HG02798 (cell line): Measurements from ENCODE around the gene ERGIC2.

ENCODE experiments used
- ATAC-seq: cut with Tn5 transposase; IDR thresholded peaks from one replicate; pipeline ENCODE4 v1.9.1; 2021; ENCODE audit warnings: mild to moderate bottlenecking; ENCODE audit not compliant: unreplicated experiment, poor library complexity

ERGIC2 gene

DNA sequence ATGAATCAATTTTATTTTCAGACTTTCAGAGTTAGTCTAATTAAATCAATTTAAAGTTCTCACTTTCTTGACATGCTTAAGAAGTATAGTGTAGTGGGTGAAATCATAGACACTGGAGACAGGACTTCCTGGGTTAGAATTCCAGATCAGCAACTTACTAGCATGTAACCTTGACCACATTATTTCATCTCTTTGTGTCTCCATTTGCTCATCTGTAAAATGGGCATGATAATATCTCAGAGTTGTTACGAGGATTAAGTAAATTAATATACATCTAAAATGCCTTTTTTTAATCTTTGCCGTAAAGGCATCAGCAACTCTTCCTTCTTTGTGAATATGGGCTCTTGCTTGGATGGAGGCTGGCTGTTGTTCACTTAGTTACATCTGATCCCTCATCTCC lies 1.3 kb upstream of the ERGIC2 start:
- ATAC-seq = no peak

DNA sequence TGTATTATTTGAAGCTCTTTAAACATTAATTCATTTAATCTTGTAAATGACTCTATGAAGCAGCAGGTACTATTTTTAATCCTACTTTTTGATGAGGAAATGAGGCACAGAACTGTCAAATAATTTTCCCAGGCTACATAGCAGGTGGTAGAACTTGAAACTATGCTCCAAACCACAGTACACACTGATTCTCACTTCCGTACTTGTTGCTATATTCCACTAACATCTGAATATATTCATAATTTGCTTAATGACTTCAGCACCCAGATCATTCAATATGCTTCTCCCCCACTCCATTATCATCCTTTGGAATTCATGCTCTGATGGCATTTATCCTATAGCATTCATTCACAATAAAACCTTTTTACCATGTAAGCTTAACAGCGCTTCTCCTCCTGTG lies 4.9 kb downstream of the ERGIC2 start:
- no peak for ATAC-seq

DNA sequence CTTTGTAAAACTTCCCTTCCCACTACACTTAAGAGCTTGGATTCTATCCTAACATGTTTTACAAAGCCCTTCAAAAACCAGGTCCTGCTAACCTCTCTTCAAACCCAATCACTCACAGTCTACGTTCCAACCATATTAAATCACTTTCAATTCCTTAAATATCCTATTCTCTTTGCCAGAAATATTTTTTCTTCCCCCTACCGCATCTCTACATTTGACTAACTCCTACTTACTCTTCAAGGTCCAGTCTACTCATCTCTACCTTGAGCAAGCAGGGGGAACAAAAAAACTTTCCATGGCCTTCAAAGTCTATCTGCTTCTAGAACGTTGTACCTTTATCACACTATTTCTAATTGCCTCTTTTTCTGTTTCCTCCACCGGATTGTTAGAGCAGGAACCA lies 6.1 kb downstream of the ERGIC2 start:
- ATAC-seq = peak; percentile 34

DNA sequence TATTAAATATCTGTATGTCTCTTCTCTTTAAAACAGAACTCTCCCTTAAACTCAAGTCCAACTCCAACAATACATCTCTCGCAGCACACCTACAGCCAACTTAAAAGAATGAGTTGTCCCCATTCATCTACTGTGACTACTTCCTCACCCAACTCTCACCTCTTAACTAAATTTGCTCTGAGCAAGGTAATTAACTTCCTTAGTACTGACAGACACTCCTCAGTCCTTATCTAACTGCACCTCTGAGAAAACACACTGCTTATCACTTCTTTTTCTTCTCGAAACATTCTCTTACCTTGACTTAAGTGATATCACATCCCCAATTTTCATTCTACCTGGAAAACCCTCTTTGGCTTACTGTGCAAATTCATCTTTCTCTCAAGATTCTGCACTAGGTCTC lies 7.0 kb downstream of the ERGIC2 start:
- no peak for ATAC-seq

DNA sequence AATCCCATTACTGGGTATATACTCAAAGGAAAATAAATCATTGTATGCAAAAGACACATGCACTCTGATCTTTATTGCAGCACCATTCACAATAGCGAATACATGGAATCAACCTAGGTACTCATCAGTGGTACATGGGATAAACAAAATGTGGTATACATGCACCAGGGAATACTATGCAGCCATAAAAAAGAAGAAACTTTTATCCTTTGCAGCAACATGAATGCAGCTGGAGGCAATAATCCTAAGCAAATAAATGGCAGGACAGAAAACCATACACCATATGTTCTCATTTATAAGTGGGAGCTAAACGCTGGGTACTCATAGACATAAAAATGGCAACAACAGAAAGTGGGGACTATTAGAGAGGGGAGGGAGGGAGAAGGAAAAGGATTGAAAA lies 15.9 kb downstream of the ERGIC2 start:
- no peak for ATAC-seq

DNA sequence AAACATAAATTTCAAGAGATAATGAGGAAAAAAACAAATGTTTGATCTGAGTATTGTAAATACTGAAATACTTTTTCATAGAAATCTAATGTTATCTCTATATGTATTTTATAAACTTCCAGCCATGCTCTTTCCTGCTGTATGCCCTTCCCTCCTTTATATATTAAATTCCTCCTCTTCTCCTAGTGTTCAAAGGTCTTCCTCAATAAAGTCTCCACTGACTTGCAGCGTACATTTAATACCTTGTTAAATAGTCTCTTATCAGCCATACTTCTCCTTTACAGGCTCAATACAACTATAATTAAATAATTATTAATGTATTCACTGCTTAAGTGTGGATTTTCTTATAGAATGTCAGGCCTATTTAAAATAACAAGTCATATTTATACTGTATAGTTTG lies 26.0 kb downstream of the ERGIC2 start:
- no peak for ATAC-seq

DNA sequence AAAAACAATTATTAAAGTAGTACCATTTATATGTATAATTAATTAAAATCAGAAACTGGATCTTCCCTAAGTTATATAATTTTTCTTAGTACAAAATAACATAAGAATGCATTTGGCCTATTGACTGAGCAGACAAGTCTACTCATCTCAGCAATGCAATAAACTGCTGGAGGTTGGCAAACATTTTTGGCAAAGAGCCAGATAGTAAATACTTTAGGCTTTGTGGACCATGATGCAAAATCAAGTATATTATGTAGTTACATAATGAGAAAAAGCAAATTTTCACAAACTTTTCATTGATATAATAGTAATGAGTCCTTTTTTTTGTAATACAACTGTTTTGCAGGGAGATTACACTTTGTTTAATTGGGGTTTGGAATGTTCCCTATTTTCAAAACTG lies 30.9 kb downstream of the ERGIC2 start:
- no peak for ATAC-seq

DNA sequence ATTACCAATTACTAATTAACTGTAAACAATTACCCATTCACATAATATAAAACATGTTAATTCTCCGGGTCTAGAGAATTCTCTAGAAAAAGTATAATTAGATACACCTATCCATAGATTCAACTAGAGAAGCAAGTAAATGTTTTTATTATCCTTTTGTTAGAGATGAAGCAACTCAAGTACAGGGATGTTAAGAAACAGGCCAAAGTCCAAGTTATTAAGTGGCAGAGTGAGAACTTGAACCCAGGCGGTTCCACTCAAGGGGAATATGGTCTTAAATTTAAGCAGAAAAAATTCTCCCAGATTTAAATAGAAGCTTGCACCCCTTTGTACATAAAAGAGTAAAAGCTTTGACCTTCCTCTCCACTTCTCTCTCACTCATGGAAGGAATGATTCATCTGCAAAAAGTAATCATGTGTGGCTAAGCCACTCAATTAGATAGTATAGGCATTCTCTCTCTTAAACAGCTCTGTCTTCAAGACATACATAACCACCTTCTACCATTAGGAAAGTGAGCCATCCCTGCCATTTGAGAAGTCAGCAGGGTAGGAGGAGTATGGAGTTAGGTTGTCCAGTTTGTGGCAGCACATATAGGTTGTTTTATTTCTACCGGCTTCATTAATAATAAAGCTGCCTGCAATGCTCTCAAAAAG lies 34.1 kb downstream of the ERGIC2 start:
- ATAC-seq = no peak

DNA sequence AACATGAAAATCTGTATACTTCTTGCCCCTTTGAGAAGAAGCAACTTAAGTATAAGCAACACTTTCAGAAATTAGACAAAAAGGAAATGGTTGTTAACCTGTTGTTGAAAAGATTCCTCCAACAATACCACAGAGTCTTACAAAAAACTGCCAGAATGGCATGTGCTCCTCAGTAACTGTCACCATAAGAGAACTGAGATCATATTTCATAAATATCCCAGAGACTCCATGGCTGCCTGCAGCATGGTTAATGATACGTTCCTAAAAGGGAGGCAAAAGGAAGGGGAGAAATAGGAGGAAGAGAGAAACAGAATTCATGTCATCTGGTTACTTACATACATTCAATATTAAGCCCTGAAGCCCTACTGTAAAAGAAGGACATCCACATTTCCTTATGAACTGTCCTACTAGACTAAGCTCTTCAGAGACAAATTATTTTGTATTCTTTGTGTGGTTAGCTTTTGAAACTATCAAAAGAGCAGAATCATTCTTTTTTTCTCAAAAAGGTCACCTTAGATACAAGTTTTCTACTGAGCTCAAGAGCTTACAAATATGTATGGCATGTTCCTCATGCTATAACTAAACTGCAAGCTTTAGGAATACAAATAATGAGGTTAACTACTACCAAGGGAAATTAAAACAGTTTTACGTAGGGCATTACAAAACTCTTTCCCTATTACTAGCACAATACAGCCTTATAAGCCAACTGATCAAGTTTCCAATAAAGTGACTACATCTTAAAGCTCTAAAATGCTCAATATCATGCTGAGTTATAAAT lies 37.8 kb downstream of the ERGIC2 start:
- ATAC-seq = no peak

DNA sequence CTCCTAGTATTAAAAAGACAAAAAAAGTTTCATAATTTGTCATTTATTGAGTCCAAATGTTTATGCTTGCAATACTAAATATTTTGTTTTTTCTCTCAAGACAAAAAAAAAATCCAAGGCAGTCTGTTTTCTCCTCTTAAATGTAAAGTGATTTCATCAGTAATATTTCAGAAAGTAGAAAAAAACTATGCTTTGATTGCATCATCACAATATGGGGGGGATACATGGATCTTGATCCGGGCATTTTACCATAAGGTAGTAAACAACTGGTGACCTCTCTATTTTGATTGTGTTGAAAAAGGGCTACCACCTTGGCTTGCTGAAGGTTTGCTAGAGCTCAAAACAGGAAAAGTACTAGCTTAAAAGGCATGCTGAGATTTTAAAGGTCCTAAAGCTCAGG lies 43.6 kb downstream of the ERGIC2 start:
- no peak for ATAC-seq

DNA sequence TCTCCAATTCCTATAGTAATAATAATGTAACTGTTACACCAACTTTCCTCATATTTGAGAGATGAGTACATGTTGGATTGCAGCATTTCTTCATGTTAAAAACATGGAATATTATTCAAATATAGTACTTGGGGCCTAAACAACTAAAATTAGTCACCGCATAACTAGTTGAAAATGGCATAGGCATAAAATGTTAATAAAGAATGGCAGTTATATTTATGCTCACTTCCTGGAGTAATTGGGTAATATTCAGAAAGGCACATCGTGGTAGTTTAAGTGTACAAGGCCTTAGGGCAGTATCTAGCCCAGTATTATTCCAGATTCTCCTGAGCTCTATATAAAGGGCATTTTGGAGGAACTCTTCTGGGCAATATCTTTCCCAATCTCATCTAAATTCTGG lies 46.0 kb downstream of the ERGIC2 start:
- no peak for ATAC-seq

DNA sequence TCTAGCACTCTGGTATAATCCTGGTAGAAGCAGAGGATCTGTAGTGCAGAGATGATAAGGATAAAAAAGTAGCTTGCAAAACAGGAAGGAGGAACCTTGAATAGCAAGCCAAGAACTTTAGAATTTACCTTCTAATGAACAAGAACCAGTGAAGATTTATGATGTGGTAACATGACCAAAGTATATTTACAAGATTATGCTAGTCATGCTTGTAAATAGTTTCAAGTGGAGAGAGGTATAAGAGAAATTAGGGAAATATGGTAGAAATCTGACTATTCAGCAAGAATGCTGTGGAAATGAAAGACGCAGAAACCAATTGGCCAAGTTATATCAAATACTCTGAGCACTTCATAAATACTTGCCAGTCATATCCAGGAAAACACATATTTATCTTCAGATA lies 47.8 kb downstream of the ERGIC2 start:
- ATAC-seq = no peak

DNA sequence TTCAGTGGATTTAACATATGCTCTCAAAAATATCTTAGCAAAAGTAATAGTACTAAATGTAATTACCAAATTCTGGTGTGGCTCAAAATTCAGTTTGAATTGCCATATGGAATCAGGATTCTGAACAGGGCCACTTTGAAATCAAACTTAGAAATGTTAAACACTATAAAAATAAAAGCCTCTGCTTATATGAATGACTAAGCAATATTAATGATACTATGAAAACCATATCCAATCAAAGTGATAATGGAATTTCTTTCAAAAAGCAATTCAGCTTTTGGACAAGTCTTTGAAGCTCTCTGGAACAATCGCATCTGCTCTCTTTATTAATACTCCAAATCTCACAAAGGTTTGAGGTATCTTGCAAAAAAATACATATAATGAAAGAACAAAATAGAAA lies 51.6 kb downstream of the ERGIC2 start:
- no peak for ATAC-seq

DNA sequence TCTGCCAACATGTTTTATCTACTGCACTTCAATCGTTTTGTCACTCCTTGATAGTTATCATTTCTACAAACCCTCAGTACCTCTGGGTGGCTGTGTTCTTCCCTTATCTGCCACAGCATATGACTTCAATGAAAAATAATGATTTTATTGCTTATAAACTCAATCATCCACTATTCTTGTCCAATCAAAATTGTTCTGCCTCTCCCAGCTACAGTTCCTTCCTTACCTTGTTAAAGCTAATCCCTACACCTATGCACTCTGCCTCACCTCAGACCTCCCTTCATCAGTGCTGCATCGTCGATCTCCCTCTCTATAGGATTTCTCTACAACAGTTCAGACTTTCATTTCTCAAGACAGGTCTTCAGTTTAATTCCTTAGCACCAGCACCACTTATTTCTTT lies 58.8 kb downstream of the ERGIC2 start:
- no peak for ATAC-seq

DNA sequence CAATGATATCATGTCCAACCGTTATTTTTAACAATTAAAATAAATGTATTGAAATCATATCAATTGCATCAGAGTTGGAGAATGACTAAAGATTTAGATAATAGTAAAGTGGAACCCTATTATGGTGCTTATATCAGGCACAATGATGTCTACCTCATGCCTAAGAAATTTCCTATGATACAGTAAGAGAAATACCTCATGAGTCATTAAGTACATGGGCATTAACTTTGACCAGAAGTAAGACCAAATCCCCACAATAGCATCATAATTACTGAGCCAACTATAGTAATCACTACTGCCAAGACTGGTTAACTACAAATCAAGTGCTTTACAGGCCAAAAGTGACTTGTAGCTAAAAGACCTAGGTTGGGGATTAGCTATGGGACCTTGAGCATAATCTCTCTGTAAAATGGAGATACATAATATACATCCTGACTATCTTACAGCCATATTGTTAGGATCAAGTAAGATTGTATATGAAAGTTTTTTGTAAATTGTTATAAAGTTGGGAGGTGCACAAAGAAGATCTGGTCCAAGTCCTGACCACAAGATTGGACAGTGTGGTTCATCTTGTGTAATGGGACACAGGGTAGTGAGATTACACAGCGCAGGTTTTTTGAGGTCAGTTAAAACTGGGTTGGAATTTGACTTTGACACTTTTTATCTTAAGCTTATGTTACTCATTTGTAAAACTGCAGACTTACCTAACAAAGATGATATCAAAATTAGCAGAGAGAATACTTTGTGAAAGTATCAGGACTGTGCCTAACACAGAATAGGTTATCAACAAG lies 60.5 kb downstream of the ERGIC2 start:
- no peak for ATAC-seq

DNA sequence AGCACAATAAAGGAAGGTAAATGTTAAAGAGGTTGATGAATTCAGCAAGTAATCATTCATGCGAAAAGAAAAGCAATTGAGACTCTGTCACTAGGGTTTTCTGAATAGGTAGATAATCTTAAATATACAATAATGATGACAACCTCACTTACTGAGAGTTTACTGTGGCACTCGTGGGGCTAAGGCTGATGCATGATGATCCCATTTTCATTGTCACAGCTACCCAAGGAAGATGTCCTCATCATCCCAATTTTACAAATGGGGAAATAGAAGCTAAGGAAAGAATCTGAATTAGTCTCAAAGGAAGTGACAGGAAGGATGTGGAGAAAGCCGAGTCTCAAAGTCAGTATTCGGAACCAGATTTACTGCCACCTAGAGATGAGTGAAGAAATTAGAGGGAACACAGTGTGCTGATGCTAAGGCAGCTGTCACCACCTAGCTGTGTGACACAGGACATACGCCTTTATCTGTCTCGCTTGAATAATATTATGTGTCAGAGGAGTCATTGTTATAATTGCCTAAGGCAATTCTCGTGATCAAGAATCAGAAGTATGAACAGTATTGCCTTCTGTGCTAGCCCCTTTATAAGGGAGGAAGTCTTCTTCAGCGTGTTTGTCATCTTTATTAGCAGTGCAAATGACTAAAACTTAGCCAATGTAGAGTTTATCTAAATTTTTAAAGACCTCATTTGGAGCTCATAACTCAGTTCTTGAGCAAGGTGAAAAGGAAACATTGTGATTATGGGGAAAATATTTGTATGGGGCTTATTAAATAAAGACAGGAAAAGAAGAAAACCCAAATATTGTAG lies 63.2 kb downstream of the ERGIC2 start:
- peak; percentile 99 for ATAC-seq

DNA sequence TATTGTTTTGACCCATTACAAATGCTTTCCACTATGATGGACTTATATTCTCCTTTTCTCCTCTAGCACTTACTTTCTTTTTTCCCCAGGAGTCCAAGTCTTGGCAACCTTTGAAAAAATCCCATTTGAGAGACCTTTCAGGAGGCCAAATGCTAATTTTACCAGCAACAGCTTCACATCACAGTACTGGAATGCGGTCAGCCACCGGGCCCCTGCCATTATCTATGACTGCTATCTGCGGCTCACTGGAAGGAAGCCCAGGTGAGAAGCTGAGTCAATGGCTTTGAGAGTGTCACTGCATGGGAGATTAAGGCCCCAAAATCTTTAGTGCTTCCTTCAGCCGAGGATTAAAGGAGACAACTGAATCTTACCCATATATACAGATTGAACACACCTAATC lies 64.2 kb downstream of the ERGIC2 start:
- no peak for ATAC-seq

DNA sequence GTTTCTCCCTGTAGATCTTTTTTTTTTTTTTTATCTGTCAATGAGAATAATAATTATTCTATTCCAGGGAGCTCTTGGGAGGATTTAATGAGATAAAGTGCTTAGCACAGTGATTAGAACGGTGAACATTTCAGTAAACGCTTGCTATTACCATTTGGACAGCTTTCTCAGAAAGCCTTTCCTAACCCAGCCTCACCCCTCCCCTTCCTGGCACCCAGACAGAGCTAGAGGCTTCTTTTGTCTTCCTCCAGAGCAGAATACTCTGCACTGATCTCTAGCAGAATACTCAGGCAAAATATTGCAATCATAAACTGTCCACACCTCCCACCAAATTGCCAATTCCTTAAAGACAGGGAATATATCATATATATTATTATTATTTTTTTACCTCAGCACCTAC lies 66.6 kb downstream of the ERGIC2 start:
- ATAC-seq = no peak

DNA sequence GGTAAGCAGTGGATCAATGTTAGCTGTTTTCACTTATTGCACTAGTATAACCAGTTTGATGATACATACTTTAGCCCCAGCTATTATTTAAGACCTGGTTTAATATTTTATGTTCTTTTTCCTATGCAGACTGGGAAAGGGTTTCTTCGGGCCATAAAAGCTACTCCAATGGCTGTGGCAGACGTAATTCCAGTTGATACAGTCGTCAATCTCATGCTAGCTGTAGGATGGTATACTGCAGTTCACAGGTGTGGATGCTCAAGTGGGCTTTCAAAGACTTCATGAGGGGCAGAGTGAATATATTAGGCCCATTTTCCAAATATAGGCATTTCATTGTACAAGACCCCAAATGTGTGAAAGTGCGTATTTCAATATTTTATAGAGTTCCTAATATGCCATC lies 70.1 kb downstream of the ERGIC2 start:
- no peak for ATAC-seq

DNA sequence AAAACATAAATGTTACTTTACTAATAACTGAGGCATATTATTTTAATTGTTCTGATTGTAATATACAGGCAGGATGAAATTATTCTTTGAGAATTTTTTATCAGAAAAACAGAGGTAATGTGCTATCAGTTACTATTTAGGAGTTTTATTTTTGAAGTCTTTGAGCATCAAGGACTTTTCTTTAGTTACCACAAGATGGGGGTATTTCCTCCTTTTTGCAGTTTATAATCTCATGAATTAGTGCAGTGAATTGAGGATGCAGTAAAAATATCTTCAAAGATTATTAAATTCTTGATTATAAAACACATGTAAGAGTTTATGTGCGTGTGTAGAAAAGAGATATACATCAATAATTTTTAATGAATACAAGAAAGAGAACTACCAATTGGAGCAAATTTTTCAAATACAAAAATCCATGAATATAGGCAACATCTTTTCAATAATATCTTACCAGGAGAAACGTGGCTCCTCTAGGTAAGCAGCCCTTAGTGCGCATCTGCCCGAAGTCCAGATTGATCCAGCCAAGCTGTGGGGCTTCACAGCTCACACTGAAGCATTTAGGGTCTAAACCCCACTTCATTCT lies 71.6 kb downstream of the ERGIC2 start:
- ATAC-seq = no peak
